ENCODE measurements around the gene FAM222A. TPM values are rescaled to one million over a fixed set of nuclear protein-coding genes. Genes with fewer than 3 reads are reported as not detected.
"Not testable (repeated sequence)": the region's sequence is repeated elsewhere in the genome, so short reads cannot be mapped to it uniquely, and the experiment has no call there.

The FAM222A gene
- total RNA-seq, 2 donors from 2014 or later = 0.11 to 0.63 TPM

GRCh38 chr12:109683316-109683715, 30.3 kb upstream of the FAM222A start:
- no peak overlapping the region for H3K4me3 Mint-ChIP-seq
- no peaks in the 10 kb centered on the region for H3K36me3 Mint-ChIP-seq (ENCODE audit: low read depth)
- no peak overlapping the region for H3K27ac Mint-ChIP-seq
- H3K9me3 Mint-ChIP-seq = peaks cover 3% of the 10 kb centered on the region
- H3K4me1 Mint-ChIP-seq = no peaks in the 10 kb centered on the region
- no peak for ATAC-seq (replicated peaks)
- peaks cover 7% of the 10 kb centered on the region for H3K27me3 Mint-ChIP-seq

DNA sequence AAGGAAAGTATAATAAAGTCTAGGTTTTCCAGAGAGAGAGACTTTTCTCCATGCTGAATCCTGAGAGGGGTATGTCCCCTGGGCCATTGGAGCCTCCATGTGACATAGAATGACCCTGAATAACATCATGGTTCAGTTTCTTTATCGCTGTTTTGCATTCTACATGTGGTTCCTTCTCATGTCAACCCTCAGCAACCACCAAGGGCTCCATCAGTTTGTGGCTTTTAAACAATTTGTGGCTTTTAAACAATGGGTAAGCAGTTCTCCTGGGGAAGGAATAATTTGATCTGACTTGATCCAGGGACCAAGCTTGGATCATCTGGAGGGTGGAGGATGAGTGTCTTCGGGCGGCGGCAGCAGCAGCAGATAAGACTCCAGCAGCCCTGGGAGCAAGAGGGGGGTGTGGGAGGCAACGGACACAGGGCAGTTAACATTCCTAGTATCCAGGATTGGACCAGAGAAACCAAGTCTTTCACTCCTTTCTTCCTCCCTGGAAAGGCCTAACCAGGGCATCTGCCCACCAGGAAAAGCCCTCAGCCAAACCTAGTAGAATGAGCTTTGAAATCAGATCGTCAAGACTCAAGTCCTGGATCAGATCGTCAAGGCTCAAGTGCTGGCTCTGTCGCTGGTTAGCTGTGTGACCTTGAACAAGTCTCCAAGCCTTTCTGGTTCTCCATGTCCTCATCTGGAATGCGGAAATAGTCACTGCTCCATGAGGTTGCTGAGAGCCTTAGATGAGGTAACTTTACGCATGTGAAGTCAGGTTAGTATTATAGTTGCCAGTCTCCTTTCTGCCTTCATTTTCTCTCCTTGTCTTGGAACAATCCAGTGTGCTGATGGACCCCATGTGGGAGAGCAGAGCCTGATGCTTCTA, 27.8 kb upstream of the FAM222A start:
- Mint-ChIP-seq H3K27me3 (peaks cover 7% of the 10 kb centered on the region), H3K36me3 (ENCODE audit: low read depth) (no peaks in the 10 kb centered on the region), H3K27ac (no peak overlapping the region), H3K4me1 (no peaks in the 10 kb centered on the region), H3K9me3 (peaks cover 3% of the 10 kb centered on the region), H3K4me3 (no peak overlapping the region)
- ATAC-seq (replicated peaks) = no peak

DNA sequence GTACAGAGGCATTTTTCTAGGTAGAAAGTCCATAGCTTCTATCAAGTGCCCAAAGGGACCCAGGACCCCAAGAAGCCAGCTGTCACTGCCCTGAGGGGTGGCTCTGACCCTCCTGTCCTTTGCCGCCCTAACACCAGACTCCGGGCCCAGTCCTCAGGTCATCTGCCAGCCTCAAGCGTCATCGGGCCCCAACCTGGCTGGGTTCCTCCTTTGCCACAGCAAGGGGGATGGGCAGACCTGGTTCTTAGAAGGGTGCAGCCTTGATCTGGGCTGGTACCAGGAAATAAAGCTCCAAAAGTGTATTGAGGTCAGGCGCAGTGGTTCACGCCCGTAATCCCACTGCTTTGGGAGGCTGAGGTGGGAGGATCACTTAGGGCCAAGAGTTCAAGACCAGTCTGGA, 27.1 kb upstream of the FAM222A start:
- Mint-ChIP-seq H3K27me3 (peaks cover 7% of the 10 kb centered on the region), H3K9me3 (peaks cover 3% of the 10 kb centered on the region), H3K36me3 (ENCODE audit: low read depth) (no peaks in the 10 kb centered on the region)

DNA sequence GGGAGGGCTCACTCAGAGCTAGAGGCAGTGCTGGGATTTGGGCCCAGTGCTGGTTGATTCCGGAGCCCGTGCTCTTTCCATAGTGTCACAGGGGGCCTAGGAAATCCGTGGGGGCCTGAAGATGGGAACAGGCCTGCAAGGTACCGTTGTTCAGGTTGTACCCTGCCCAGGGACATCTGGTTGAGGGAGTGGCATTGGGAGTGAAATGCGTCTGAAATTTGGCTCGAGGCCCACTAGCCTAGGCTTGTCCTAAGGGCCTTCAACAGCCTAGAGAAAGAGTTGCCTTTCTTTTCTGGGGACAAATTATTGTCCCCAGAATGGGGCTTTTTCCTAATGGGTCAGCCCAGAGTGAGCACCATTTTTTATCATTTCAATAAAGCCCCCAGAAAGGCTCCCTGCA, 26.4 kb upstream of the FAM222A start:
- Mint-ChIP-seq H3K4me3 (no peak overlapping the region), H3K9me3 (peaks cover 3% of the 10 kb centered on the region), H3K4me1 (no peaks in the 10 kb centered on the region), H3K27me3 (peaks cover 7% of the 10 kb centered on the region), H3K27ac (no peak overlapping the region), H3K36me3 (ENCODE audit: low read depth) (no peaks in the 10 kb centered on the region)
- ATAC-seq (replicated peaks) = no peak

More for the DNA sequence above, 27.1 kb upstream of the FAM222A start:
- no peak overlapping the region for H3K4me3 Mint-ChIP-seq
- no peak for ATAC-seq (replicated peaks)
- no peaks in the 10 kb centered on the region for H3K4me1 Mint-ChIP-seq
- H3K27ac Mint-ChIP-seq = no peak overlapping the region

DNA sequence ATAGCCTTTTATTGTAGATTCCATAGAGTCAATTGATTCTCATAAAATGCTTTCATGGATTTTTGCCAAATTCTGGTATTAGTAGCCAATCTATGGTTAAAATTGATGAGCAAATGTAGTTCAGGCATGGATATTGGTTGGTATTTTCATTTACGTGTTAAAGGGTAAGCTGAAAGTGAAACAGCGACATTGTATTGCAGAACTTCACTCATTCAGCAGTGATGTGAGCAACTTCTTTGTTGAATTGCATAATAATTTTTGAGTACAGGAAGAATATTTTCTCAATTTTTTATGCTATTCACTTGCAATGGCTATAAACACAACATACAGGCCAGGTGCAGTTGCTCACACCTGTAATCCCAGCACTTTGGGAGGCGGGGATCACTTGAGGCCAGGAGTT, 24.2 kb upstream of the FAM222A start:
- ATAC-seq (replicated peaks) = no peak
- Mint-ChIP-seq H3K27ac (no peak overlapping the region), H3K27me3 (peaks cover 7% of the 10 kb centered on the region), H3K4me1 (no peaks in the 10 kb centered on the region), H3K4me3 (no peak overlapping the region), H3K36me3 (ENCODE audit: low read depth) (no peaks in the 10 kb centered on the region), H3K9me3 (no peaks in the 10 kb centered on the region)

- no peaks in the 10 kb centered on the region for H3K36me3 Mint-ChIP-seq (ENCODE audit: low read depth)
- H3K9me3 Mint-ChIP-seq = no peaks in the 10 kb centered on the region
- H3K4me1 Mint-ChIP-seq = no peaks in the 10 kb centered on the region
- no peak for ATAC-seq (replicated peaks)
- no peak overlapping the region for H3K4me3 Mint-ChIP-seq
- H3K27me3 Mint-ChIP-seq = peaks cover 7% of the 10 kb centered on the region
- no peak overlapping the region for H3K27ac Mint-ChIP-seq
Measured at GRCh38 chr12:109693160-109693559, 20.5 kb upstream of the FAM222A start.

DNA sequence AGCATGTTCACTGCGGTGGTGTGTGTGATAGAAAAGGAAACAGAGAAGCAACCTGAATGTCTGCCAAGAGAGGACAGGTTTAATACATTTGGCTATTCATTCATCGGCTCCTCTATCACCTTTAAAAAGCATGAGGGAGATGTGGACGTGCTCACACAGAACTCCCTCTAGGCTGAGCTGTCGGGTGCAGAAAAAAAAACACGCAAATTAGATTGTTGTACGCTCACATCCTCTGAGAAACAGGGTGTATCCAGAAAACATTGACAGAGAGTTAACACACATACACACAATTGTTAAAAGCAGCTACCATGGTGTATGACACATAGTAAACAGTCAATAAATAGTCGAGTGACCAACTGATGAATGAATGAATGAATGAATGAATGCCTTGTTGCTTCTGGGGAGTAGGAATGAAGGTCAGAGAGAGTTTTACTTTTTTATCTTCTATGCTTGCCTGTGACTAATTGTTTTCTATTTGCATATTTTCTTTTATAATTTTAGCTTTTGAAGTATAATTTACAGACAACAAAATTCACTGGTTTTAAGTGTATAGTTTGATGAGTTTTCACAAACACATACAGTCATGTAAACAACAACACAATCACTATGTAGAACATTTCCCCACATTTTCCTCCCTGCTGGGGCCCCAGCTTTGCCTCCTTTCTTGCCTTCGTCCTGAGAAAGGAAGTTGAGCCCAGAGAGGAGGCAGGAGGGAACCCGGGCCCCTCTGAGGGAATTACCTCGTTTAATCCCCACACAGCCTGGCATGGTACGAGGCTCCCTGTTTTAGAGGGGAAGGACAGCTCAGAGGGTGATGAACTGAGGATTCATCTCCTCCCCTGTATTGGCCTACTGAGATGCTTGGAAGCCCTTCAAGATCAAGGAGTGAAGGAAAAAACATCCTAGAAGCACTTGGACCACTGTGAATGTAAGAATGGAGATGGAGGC, 19.7 kb upstream of the FAM222A start:
- Mint-ChIP-seq H3K4me1 (no peaks in the 10 kb centered on the region), H3K36me3 (ENCODE audit: low read depth) (no peaks in the 10 kb centered on the region), H3K9me3 (no peaks in the 10 kb centered on the region), H3K4me3 (no peak overlapping the region), H3K27ac (no peak overlapping the region), H3K27me3 (peaks cover 7% of the 10 kb centered on the region)
- ATAC-seq (replicated peaks) = no peak

- not testable (repeated sequence) for H3K36me3 Mint-ChIP-seq (ENCODE audit: low read depth); ATAC-seq (replicated peaks)
Measured at GRCh38 chr12:109694629-109695028, 19.0 kb upstream of the FAM222A start.

GRCh38 chr12:109695416-109695815, 18.2 kb upstream of the FAM222A start:
- H3K9me3 Mint-ChIP-seq = no peaks in the 10 kb centered on the region
- no peak overlapping the region for H3K4me3 Mint-ChIP-seq
- H3K4me1 Mint-ChIP-seq = no peaks in the 10 kb centered on the region
- H3K27ac Mint-ChIP-seq = no peak overlapping the region
- no peaks in the 10 kb centered on the region for H3K36me3 Mint-ChIP-seq (ENCODE audit: low read depth)
- H3K27me3 Mint-ChIP-seq = peaks cover 7% of the 10 kb centered on the region
- no peak for ATAC-seq (replicated peaks)

More at GRCh38 chr12:109694629-109695028, 19.0 kb upstream of the FAM222A start:
- not testable (repeated sequence) for H3K27me3 Mint-ChIP-seq, H3K27ac Mint-ChIP-seq, H3K4me1 Mint-ChIP-seq, H3K9me3 Mint-ChIP-seq, H3K4me3 Mint-ChIP-seq

DNA sequence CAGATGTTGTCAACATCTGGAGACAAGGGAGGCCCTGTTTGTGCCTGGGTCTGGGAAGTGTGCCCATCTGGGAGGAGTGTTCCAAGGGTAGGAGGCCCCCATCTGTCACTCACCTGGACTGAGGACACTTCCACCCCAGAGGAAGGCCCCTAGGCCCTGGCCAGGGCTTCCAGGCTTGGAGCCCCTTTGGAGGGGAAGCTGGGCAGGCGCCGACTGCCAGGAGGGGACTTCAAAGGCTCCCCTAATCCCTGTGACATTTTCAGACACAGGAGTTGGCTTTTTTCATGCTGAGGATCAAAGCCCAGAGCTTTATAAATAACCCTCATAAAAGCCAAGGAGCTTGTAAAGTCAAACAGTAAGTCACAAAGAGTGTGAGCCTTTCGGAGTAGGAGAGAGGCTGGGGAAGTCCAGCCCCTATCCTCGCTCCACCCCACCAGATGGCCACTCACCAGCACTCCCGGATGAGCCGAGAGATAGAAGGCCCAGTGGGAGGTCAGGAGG, 17.6 kb upstream of the FAM222A start:
- no peak overlapping the region for H3K27ac Mint-ChIP-seq
- ATAC-seq (replicated peaks) = no peak
- H3K27me3 Mint-ChIP-seq = peaks cover 7% of the 10 kb centered on the region
- H3K9me3 Mint-ChIP-seq = no peaks in the 10 kb centered on the region
- H3K36me3 Mint-ChIP-seq (ENCODE audit: low read depth) = no peaks in the 10 kb centered on the region
- no peak overlapping the region for H3K4me3 Mint-ChIP-seq
- no peaks in the 10 kb centered on the region for H3K4me1 Mint-ChIP-seq

GRCh38 chr12:109696485-109697269, 16.9 kb upstream of the FAM222A start:
- H3K9me3 Mint-ChIP-seq = no peaks in the 10 kb centered on the region
- ATAC-seq (replicated peaks) = peak; percentile 54
- no peak overlapping the region for H3K27ac Mint-ChIP-seq
- no peak overlapping the region for H3K4me3 Mint-ChIP-seq
- no peaks in the 10 kb centered on the region for H3K36me3 Mint-ChIP-seq (ENCODE audit: low read depth)
- peaks cover 10% of the 10 kb centered on the region for H3K27me3 Mint-ChIP-seq
- H3K4me1 Mint-ChIP-seq = no peaks in the 10 kb centered on the region

DNA sequence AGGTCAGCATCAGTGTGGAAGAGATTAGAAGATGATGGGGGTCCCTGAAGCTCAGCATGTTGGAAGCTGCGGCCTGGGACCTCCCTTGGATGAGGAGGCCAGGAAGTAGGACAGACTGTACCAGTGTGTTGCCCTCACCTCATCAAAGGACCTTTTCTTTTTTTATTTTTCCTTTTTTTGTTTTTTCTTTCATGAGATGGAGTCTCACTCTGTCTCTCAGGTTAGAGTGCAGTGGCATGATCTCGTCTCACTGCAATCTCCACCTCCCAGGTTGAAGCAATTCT, 16.4 kb upstream of the FAM222A start:
- Mint-ChIP-seq H3K9me3 (no peaks in the 10 kb centered on the region), H3K4me1 (no peaks in the 10 kb centered on the region)
- no peak for ATAC-seq (replicated peaks)

GRCh38 chr12:109697877-109698468, 15.7 kb upstream of the FAM222A start:
- ATAC-seq (replicated peaks) = no peak
- H3K4me3 Mint-ChIP-seq = no peak overlapping the region
- H3K27ac Mint-ChIP-seq = no peak overlapping the region
- no peaks in the 10 kb centered on the region for H3K9me3 Mint-ChIP-seq
- no peaks in the 10 kb centered on the region for H3K4me1 Mint-ChIP-seq
- H3K27me3 Mint-ChIP-seq = peaks cover 6% of the 10 kb centered on the region
- no peaks in the 10 kb centered on the region for H3K36me3 Mint-ChIP-seq (ENCODE audit: low read depth)

More for the DNA sequence above, 16.4 kb upstream of the FAM222A start:
- peaks cover 10% of the 10 kb centered on the region for H3K27me3 Mint-ChIP-seq
- no peaks in the 10 kb centered on the region for H3K36me3 Mint-ChIP-seq (ENCODE audit: low read depth)
- H3K27ac Mint-ChIP-seq = no peak overlapping the region
- no peak overlapping the region for H3K4me3 Mint-ChIP-seq

- no peak overlapping the region for H3K27ac Mint-ChIP-seq
- H3K4me3 Mint-ChIP-seq = no peak overlapping the region
- ATAC-seq (replicated peaks) = no peak
- no peaks in the 10 kb centered on the region for H3K9me3 Mint-ChIP-seq
- H3K27me3 Mint-ChIP-seq = peaks cover 7% of the 10 kb centered on the region
- no peaks in the 10 kb centered on the region for H3K36me3 Mint-ChIP-seq (ENCODE audit: low read depth)
- H3K4me1 Mint-ChIP-seq = no peaks in the 10 kb centered on the region
Measured at GRCh38 chr12:109698820-109699219, 14.8 kb upstream of the FAM222A start.
